Kidney (tissue), 14 donors: Measurements from ENCODE around the gene ADM2. TPM values are rescaled to one million over a fixed set of nuclear protein-coding genes. Genes with fewer than 3 reads are reported as not detected.

Source experiments
- DNase-seq, 5 donors: peaks; one replicate each; pipeline ENCODE4 v3.0.0-alpha.2; 2013 to 2020
- FAIRE-seq: peaks from 2 replicates; lab custom pipeline; 2012; peaks lifted over from hg19 to GRCh38; lab: Jason Lieb, UNC
- H3K27ac ChIP-seq, 2 donors: one replicate each; pipeline ENCODE4 v1.7.0; 2013; ENCODE audit warnings: low read depth in 2 of 2, low read length in 2 of 2, inconsistent platforms in 1 of 2
- H3K27me3 ChIP-seq: one replicate; pipeline ENCODE4 v1.7.1; 2013; ENCODE audit warnings: low read length, inconsistent platforms; ENCODE audit not compliant: control insufficient read depth, insufficient read depth
- H3K36me3 ChIP-seq, 3 donors: one replicate each; pipeline versions ENCODE4 v1.7.0 to v1.7.1; 2013; ENCODE audit warnings: low read length in 3 of 3, control low read depth in 1 of 3, inconsistent platforms in 1 of 3; ENCODE audit not compliant: insufficient read depth in 3 of 3, control insufficient read depth in 2 of 3
- H3K4me1 ChIP-seq, 3 donors: one replicate each; pipeline versions ENCODE4 v1.7.0 to v1.7.1; 2013; ENCODE audit warnings: low read length in 3 of 3, inconsistent platforms in 1 of 3, low read depth in 1 of 3; ENCODE audit not compliant: control insufficient read depth in 2 of 3, insufficient read depth in 2 of 3
- H3K4me3 ChIP-seq, 3 donors: one replicate each; pipeline versions ENCODE4 v1.7.0 to v1.8.1; 2013; ENCODE audit warnings: low read length in 3 of 3, control low read depth in 1 of 3, inconsistent platforms in 1 of 3
- H3K9ac ChIP-seq, 3 donors: one replicate each; pipeline versions ENCODE4 v1.7.0 to v1.7.1; 2013; ENCODE audit warnings: low read length in 3 of 3, control low read depth in 1 of 3, inconsistent platforms in 1 of 3
- H3K9me3 ChIP-seq, 3 donors: one replicate each; pipeline versions ENCODE4 v1.7.0 to v1.7.1; 2013; ENCODE audit warnings: low read length in 3 of 3, control low read depth in 1 of 3, inconsistent platforms in 1 of 3; ENCODE audit not compliant: control insufficient read depth in 2 of 3, insufficient read depth in 1 of 3
- CTCF ChIP-seq: IDR thresholded peaks from 3 replicates; pipeline ENCODE4 v1.5.1; 2012; ENCODE audit warnings: mild to moderate bottlenecking, moderate library complexity, borderline replicate concordance; ENCODE audit not compliant: insufficient read depth; ENCODE audit errors: extremely low read depth
- intact Hi-C: fragments of 100-400 bp; cut with DNase I; formaldehyde crosslinking; loops from one replicate; pipeline ENCODE4 v1.11.1; 2022
- polyA plus RNA-seq: library from polyadenylated mRNA; stranded (reverse); fragments of 350-450 nt; fragmentation: Illumina TruSeq; extraction: RNeasy Lipid Tissue Mini Kit (QIAGEN cat#74804); gene quantifications from one replicate; pipeline ENCODE4 v1.2.3, GENCODE V29; 2014; ENCODE audit warnings: low read depth, low replicate concordance; ENCODE audit not compliant: insufficient read depth
- total RNA-seq: library from RNA; stranded (reverse); fragmentation: NEBNext Ultra II Directional; extraction: Animal tissue kit (Norgen Biotek cat#: 25700); gene quantifications from one replicate; pipeline ENCODE4 v1.2.1, GENCODE V29; 2021
- donor health status: control.
- donor health status: control.
- donor health status: control.
- donor health status: control.
- donor health status: control.
- donor health status: DM: yes; HTN: yes; CAD: no.
- donor health status: Normal renal cell carcinoma (clear cell type).

Gene ADM2
- total and polyA plus RNA-seq, 2 donors from 2014 or later, result 8.0 to 10.6 TPM

GRCh38 chr22:50489363-50490243, 8.3 kb downstream of the ADM2 start:
- FAIRE-seq, result no peak
- no peak overlapping the region for H3K27ac ChIP-seq
- H3K36me3 ChIP-seq, result peaks cover 0 to 4% (median 0%) of the 10 kb centered on the region in 3 donors
- peaks cover 0 to 11% (median 0%) of the 10 kb centered on the region in 3 donors for H3K4me1 ChIP-seq
- H3K9ac ChIP-seq, result no peak overlapping the region
- intact Hi-C loops, result no loop called here
- no peaks in the 10 kb centered on the region for H3K27me3 ChIP-seq
- DNase-seq, result peak in 1 of 5 donors; percentile 66
- no peaks in the 10 kb centered on the region for H3K9me3 ChIP-seq
- peak overlapping the region in 1 of 3 donors; percentile 56 for H3K4me3 ChIP-seq
- TF ChIP-seq CTCF, result no peak

GRCh38 chr22:50490531-50491308, 9.4 kb downstream of the ADM2 start:
- Histone ChIP-seq H3K36me3 (peaks cover 0 to 4% (median 0%) of the 10 kb centered on the region in 3 donors), H3K27me3 (no peaks in the 10 kb centered on the region), H3K27ac (no peak overlapping the region), H3K4me3 (no peak overlapping the region), H3K9me3 (no peaks in the 10 kb centered on the region), H3K9ac (no peak overlapping the region), H3K4me1 (peaks cover 0 to 7% (median 0%) of the 10 kb centered on the region in 3 donors)
- no peak for FAIRE-seq
- intact Hi-C loops, result no loop called here
- TF ChIP-seq CTCF, result no peak
- DNase-seq, result peak in 4 of 5 donors; percentile 66 to 73 (median 70)

- Histone ChIP-seq H3K27me3 (no peaks in the 10 kb centered on the region), H3K36me3 (no peaks in the 10 kb centered on the region), H3K9me3 (no peaks in the 10 kb centered on the region), H3K9ac (no peak overlapping the region), H3K4me3 (no peak overlapping the region), H3K27ac (no peak overlapping the region), H3K4me1 (no peaks in the 10 kb centered on the region)
- FAIRE-seq (no peak), DNase-seq (no peak)
- intact Hi-C loops, result no loop called here
- no peak for TF ChIP-seq CTCF
These were observed 15.8 kb downstream of the ADM2 start for GRCh38 chr22:50497093-50497492.
